ENCODE data around the gene KIAA1328. TPM values are rescaled to one million over a fixed set of nuclear protein-coding genes. Genes with fewer than 3 reads are reported as not detected.
"Not testable (repeated sequence)": the region's sequence is repeated elsewhere in the genome, so short reads cannot be mapped to it uniquely, and the experiment has no call there.

Gene KIAA1328
- total and polyA plus RNA-seq, 7 donors: 2.1 to 18.9 (median 12.5) TPM

DNA sequence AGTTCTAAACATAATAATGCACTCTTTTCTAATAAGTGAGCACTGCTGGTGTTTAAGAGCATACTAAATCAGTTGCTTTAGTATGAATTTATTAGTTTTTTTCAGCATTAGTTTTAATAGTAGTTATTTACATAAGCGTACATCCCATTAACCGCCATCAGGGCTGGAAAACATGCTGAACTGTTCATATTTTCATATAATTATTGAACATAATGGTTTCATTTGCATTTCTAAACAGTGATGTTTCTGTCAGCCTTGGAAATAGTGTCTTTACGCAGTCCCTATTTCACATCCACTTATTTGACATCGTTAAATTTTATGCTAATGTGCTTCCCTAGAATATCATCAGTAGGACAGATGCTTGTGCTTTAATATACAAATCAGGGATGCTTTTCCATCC is 71.5 kb downstream of the KIAA1328 start:
- no peak for TF ChIP-seq POLR2A (IDR thresholded peaks at IDR 0.05)
- TF ChIP-seq CTCF (IDR thresholded peaks at IDR 0.05): no peak
- TF ChIP-seq POLR2AphosphoS5 (IDR thresholded peaks at IDR 0.05): no peak
- TF ChIP-seq EP300 (IDR thresholded peaks at IDR 0.05): no peak
- no peaks in the 10 kb centered on the region for H3K36me3 ChIP-seq
- DNase-seq: no peak
- H3K4me3 ChIP-seq: no peak overlapping the region
- H3K9me3 ChIP-seq: peaks cover 0 to 6% (median 2%) of the 10 kb centered on the region in 4 donors
- WGBS, 2 donors: 98% methylated on average over 4 of the region's 4 CpGs
- no peaks in the 10 kb centered on the region for H3K27me3 ChIP-seq
- no peak overlapping the region for H3K27ac ChIP-seq
- H3K4me1 ChIP-seq: peaks cover 0 to 9% (median 0%) of the 10 kb centered on the region in 4 donors
- intact Hi-C loops (cut with DNase I): no loop called here

DNA sequence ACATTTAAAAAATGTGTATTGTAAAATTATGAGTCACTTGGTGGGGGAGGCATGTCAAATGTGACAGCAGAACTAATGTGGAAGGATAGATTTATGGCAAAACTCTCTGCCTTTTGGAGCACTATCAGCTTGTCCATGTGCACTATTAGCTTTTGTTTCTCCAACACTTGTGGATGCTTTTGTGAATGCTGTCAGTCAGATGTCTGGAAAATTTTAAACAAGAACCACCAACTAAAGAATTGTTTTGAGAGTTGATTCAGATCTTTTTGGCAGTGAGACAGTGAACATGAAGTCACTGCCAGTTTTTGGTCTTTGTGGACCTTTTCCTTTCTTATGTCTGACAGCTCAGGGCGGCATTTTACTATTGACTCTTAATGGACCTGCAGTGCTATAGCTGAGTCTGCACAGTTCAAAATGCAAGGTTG is 72.4 kb downstream of the KIAA1328 start:
- no peak for TF ChIP-seq EP300 (IDR thresholded peaks at IDR 0.05)
- TF ChIP-seq POLR2A (IDR thresholded peaks at IDR 0.05): no peak
- no peak for TF ChIP-seq CTCF (IDR thresholded peaks at IDR 0.05)
- no peak for TF ChIP-seq POLR2AphosphoS5 (IDR thresholded peaks at IDR 0.05)
- Histone ChIP-seq H3K4me1 (peaks cover 0 to 9% (median 0%) of the 10 kb centered on the region in 4 donors), H3K4me3 (no peak overlapping the region), H3K27me3 (no peaks in the 10 kb centered on the region), H3K27ac (no peak overlapping the region), H3K36me3 (no peaks in the 10 kb centered on the region), H3K9me3 (peaks cover 0 to 6% (median 2%) of the 10 kb centered on the region in 4 donors)
- 86 to 95% methylated on average over 1 of the region's 1 CpG for WGBS, 2 donors
- DNase-seq: no peak
- intact Hi-C loops (cut with DNase I): no loop called here

GRCh38 chr18:36903215-36903928 is 74.4 kb downstream of the KIAA1328 start:
- intact Hi-C loops (cut with DNase I): no loop called here
- Histone ChIP-seq H3K4me1 (peaks cover 0 to 9% (median 0%) of the 10 kb centered on the region in 4 donors), H3K9me3 (peaks cover 0 to 6% (median 2%) of the 10 kb centered on the region in 4 donors), H3K27me3 (no peaks in the 10 kb centered on the region), H3K36me3 (no peaks in the 10 kb centered on the region), H3K27ac (no peak overlapping the region), H3K4me3 (no peak overlapping the region)
- DNase-seq: no peak
- WGBS, 2 donors: 78 to 80% methylated on average over 3 of the region's 3 CpGs
- TF ChIP-seq CTCF (IDR thresholded peaks at IDR 0.05) (no peak), POLR2AphosphoS5 (IDR thresholded peaks at IDR 0.05) (no peak), EP300 (IDR thresholded peaks at IDR 0.05) (no peak), POLR2A (IDR thresholded peaks at IDR 0.05) (no peak)

- no peaks in the 10 kb centered on the region for H3K36me3 ChIP-seq
- H3K9me3 ChIP-seq: no peaks in the 10 kb centered on the region
- H3K27me3 ChIP-seq: no peaks in the 10 kb centered on the region
- TF ChIP-seq POLR2A (IDR thresholded peaks at IDR 0.05): no peak
- TF ChIP-seq EP300 (IDR thresholded peaks at IDR 0.05): no peak
- no peak for TF ChIP-seq POLR2AphosphoS5 (IDR thresholded peaks at IDR 0.05)
- no peak for TF ChIP-seq CTCF (IDR thresholded peaks at IDR 0.05)
- no peak overlapping the region for H3K4me3 ChIP-seq
- intact Hi-C loops (cut with DNase I): no loop called here
- H3K27ac ChIP-seq: no peak overlapping the region
- H3K4me1 ChIP-seq: peaks cover 0 to 9% (median 0%) of the 10 kb centered on the region in 4 donors
- no peak for DNase-seq
Observed at GRCh38 chr18:36905571-36905970, 76.6 kb downstream of the KIAA1328 start.

DNA sequence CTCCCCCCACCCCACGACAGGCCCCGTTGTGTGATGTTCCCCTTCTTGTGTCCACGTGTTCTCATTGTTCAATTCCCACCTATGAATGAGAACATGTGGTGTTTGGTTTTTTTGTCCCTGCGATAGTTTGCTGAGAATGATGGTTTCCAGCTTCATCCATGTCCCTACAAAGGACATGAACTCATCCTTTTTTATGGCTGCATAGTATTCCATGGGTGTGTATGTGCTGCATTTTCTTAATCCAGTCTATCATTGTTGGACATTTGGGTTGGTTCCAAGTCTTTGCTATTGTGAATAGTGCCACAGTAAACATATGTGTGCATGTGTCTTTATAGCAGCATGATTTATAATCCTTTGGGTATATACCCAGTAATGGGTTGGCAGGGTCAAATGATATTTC is 80.4 kb downstream of the KIAA1328 start:
- H3K27ac ChIP-seq; intact Hi-C loops (cut with DNase I); DNase-seq; H3K36me3 ChIP-seq; H3K27me3 ChIP-seq; H3K4me3 ChIP-seq; H3K9me3 ChIP-seq; H3K4me1 ChIP-seq: not testable (repeated sequence)
- 97 to 98% methylated on average over 4 of the region's 4 CpGs for WGBS, 2 donors
